Neural cell (in vitro differentiated cells): ENCODE measurements around the gene RARG. TPM values are rescaled to one million over a fixed set of nuclear protein-coding genes. Genes with fewer than 3 reads are reported as not detected.

Experiments used
- H2AFZ ChIP-seq: fragments of 200-600, 300-800 bp; sonication (generic), shearing (Covaris generic); 2 replicates; pipeline ENCODE4 v1.6.0; 2014; ENCODE audit warnings: low read depth, mild to moderate bottlenecking, antibody characterized with exemption, low read length, moderate library complexity
- H3F3A ChIP-seq: fragments of 200-600 bp; shearing (Covaris generic); 2 replicates; pipeline ENCODE4 v1.6.1; 2016; ENCODE audit warnings: mild to moderate bottlenecking, moderate library complexity, mixed read lengths, antibody characterized with exemption, low read length; ENCODE audit not compliant: insufficient read depth, poor library complexity, severe bottlenecking
- H3K27ac ChIP-seq: fragments of 200-600, 300-800 bp; sonication (generic), shearing (Covaris generic); 2 replicates; pipeline ENCODE4 v1.5.1; 2014; ENCODE audit warnings: mild to moderate bottlenecking, low read length, moderate library complexity
- H3K27me3 ChIP-seq: fragments of 300-800, 200-600 bp; sonication (generic), shearing (Covaris generic); 2 replicates; pipeline ENCODE4 v1.6.0; 2014; ENCODE audit warnings: mild to moderate bottlenecking, low read depth, low read length, moderate library complexity; ENCODE audit not compliant: insufficient read depth
- H3K36me3 ChIP-seq: fragments of 300-800, 200-600 bp; sonication (generic), shearing (Covaris generic); 2 replicates; pipeline ENCODE4 v1.5.1; 2014; ENCODE audit warnings: mild to moderate bottlenecking, antibody characterized with exemption, low read length, moderate library complexity; ENCODE audit not compliant: insufficient read depth
- H3K4me2 ChIP-seq: fragments of 300-800, 200-600 bp; sonication (generic), shearing (Covaris generic); 2 replicates; pipeline ENCODE4 v1.6.0; 2014; ENCODE audit warnings: mild to moderate bottlenecking, low read length
- H3K4me3 ChIP-seq: fragments of 300-800, 200-600 bp; sonication (generic), shearing (Covaris generic); 2 replicates; pipeline ENCODE4 v1.5.1; 2014; ENCODE audit warnings: mild to moderate bottlenecking, low read length, moderate library complexity
- H3K79me2 ChIP-seq: fragments of 200-600 bp; shearing (Covaris generic); replicated peaks from 2 replicates; pipeline ENCODE4 v1.6.0; 2014; ENCODE audit warnings: mild to moderate bottlenecking, low read length, moderate library complexity; ENCODE audit not compliant: insufficient read depth
- H3K9ac ChIP-seq: fragments of 300-800, 200-600 bp; sonication (generic), shearing (Covaris generic); 2 replicates; pipeline ENCODE4 v1.6.1; 2016; ENCODE audit warnings: mild to moderate bottlenecking, low read length, mixed read lengths
- H3K9me2 ChIP-seq: fragments of 200-600 bp; shearing (Covaris generic); 2 replicates; pipeline ENCODE4 v1.6.1; 2016; ENCODE audit warnings: mild to moderate bottlenecking, low read length, mixed read lengths; ENCODE audit not compliant: insufficient read depth
- H3K9me3 ChIP-seq: fragments of 200-600, 300-800 bp; sonication (generic), shearing (Covaris generic); 2 replicates; pipeline ENCODE4 v1.6.1; 2016; ENCODE audit warnings: mild to moderate bottlenecking, mixed run types, low read length, moderate library complexity, mixed read lengths
- H4K20me1 ChIP-seq: fragments of 200-600 bp; shearing (Covaris generic); 2 replicates; pipeline ENCODE4 v1.6.1; 2016; ENCODE audit warnings: mild to moderate bottlenecking, mixed run types; ENCODE audit not compliant: insufficient read depth
- EP300 ChIP-seq: fragments of 450-650 bp; conservative IDR thresholded peaks from 2 replicates; pipeline ENCODE4 v1.6.1; 2014; ENCODE audit warnings: antibody characterized with exemption, mild to moderate bottlenecking, moderate library complexity; ENCODE audit not compliant: poor library complexity, severe bottlenecking
- EZH2 ChIP-seq: fragments of 200-600, 300-800 bp; shearing (Covaris generic), sonication (generic); IDR thresholded peaks from 2 replicates; pipeline ENCODE4 v1.6.1; 2014; ENCODE audit warnings: antibody characterized with exemption, low read length, borderline replicate concordance, mild to moderate bottlenecking; ENCODE audit not compliant: insufficient read depth, poor library complexity, severe bottlenecking
- MXI1 ChIP-seq: fragments of 450-650 bp; conservative IDR thresholded peaks from 2 replicates; pipeline ENCODE4 v1.6.1; 2014; ENCODE audit warnings: antibody characterized with exemption, mild to moderate bottlenecking; ENCODE audit not compliant: poor library complexity, severe bottlenecking
- POLR2AphosphoS5 ChIP-seq: IDR thresholded peaks from 2 replicates; pipeline ENCODE4 v1.6.1; 2012
- RAD21 ChIP-seq: fragments of 450-650 bp; conservative IDR thresholded peaks from 2 replicates; pipeline ENCODE4 v1.6.1; 2014; ENCODE audit warnings: antibody characterized with exemption, mild to moderate bottlenecking, moderate library complexity
- SMC3 ChIP-seq: fragments of 450-650 bp; conservative IDR thresholded peaks from 2 replicates; pipeline ENCODE4 v1.6.1; 2014; ENCODE audit warnings: antibody characterized with exemption, mild to moderate bottlenecking, moderate library complexity; ENCODE audit not compliant: poor library complexity
- TAF1 ChIP-seq: IDR thresholded peaks from 2 replicates; pipeline ENCODE4 v1.6.1; 2012; ENCODE audit warnings: low read depth
- polyA plus RNA-seq: library from polyadenylated mRNA; depleted of rRNA; stranded (reverse); fragments of >200 nt; gene quantifications from 2 replicates; pipeline ENCODE4 v1.2.3, GENCODE V29; 2014
- TF ChIP-seq, protein P1 (sequence below): fragments of 450-650 bp; IDR thresholded peaks from 2 replicates; pipeline ENCODE4 v1.5.1; 2014; ENCODE audit warnings: antibody characterized with exemption, mild to moderate bottlenecking, moderate library complexity; ENCODE audit not compliant: poor library complexity, severe bottlenecking
- TF ChIP-seq, protein P2 (sequence below): IDR thresholded peaks from 2 replicates; pipeline ENCODE4 v1.6.1; 2012; ENCODE audit warnings: borderline replicate concordance

Gene RARG
- polyA plus RNA-seq, 1 donor from 2014 or later, result 0.61 TPM

DNA sequence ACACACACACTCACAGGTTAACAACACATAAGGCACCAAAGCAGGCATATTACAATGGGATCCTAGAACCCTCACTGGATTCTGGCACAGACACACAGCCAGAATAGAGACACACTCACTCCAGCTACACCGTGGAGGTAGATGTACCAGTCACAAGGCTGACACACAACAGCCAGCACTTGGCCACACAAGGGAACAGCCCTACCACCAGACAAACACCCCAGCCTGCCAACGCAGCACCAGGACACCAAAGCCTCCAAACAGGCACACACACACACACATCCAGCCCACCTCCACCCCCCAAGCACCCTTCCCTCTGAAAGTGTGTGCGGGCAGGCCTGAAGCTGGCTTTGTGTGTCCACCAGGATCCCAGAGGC is 14.1 kb downstream of the RARG start:
- Histone ChIP-seq H4K20me1 (no peaks in the 10 kb centered on the region), H3K79me2 (no peaks in the 10 kb centered on the region), H3K27me3 (peaks cover 35% of the 10 kb centered on the region), H3F3A (no peaks in the 10 kb centered on the region), H3K9ac (no peak overlapping the region), H3K27ac (no peak overlapping the region), H3K9me3 (no peaks in the 10 kb centered on the region), H3K4me3 (no peak overlapping the region), H3K4me2 (no peak overlapping the region), H2AFZ (no peak overlapping the region), H3K36me3 (no peaks in the 10 kb centered on the region), H3K9me2 (no peaks in the 10 kb centered on the region)
- no peak for TF ChIP-seq RAD21
- TF ChIP-seq MXI1, result no peak
- TF ChIP-seq TAF1, result no peak
- no peak for TF ChIP-seq SMC3
- no peak for TF ChIP-seq EP300
- TF ChIP-seq, protein P1, sequence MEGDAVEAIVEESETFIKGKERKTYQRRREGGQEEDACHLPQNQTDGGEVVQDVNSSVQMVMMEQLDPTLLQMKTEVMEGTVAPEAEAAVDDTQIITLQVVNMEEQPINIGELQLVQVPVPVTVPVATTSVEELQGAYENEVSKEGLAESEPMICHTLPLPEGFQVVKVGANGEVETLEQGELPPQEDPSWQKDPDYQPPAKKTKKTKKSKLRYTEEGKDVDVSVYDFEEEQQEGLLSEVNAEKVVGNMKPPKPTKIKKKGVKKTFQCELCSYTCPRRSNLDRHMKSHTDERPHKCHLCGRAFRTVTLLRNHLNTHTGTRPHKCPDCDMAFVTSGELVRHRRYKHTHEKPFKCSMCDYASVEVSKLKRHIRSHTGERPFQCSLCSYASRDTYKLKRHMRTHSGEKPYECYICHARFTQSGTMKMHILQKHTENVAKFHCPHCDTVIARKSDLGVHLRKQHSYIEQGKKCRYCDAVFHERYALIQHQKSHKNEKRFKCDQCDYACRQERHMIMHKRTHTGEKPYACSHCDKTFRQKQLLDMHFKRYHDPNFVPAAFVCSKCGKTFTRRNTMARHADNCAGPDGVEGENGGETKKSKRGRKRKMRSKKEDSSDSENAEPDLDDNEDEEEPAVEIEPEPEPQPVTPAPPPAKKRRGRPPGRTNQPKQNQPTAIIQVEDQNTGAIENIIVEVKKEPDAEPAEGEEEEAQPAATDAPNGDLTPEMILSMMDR, result no peak
- TF ChIP-seq, protein P2, sequence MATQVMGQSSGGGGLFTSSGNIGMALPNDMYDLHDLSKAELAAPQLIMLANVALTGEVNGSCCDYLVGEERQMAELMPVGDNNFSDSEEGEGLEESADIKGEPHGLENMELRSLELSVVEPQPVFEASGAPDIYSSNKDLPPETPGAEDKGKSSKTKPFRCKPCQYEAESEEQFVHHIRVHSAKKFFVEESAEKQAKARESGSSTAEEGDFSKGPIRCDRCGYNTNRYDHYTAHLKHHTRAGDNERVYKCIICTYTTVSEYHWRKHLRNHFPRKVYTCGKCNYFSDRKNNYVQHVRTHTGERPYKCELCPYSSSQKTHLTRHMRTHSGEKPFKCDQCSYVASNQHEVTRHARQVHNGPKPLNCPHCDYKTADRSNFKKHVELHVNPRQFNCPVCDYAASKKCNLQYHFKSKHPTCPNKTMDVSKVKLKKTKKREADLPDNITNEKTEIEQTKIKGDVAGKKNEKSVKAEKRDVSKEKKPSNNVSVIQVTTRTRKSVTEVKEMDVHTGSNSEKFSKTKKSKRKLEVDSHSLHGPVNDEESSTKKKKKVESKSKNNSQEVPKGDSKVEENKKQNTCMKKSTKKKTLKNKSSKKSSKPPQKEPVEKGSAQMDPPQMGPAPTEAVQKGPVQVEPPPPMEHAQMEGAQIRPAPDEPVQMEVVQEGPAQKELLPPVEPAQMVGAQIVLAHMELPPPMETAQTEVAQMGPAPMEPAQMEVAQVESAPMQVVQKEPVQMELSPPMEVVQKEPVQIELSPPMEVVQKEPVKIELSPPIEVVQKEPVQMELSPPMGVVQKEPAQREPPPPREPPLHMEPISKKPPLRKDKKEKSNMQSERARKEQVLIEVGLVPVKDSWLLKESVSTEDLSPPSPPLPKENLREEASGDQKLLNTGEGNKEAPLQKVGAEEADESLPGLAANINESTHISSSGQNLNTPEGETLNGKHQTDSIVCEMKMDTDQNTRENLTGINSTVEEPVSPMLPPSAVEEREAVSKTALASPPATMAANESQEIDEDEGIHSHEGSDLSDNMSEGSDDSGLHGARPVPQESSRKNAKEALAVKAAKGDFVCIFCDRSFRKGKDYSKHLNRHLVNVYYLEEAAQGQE, result no peak
- TF ChIP-seq POLR2AphosphoS5, result no peak
- no peak for TF ChIP-seq EZH2

DNA sequence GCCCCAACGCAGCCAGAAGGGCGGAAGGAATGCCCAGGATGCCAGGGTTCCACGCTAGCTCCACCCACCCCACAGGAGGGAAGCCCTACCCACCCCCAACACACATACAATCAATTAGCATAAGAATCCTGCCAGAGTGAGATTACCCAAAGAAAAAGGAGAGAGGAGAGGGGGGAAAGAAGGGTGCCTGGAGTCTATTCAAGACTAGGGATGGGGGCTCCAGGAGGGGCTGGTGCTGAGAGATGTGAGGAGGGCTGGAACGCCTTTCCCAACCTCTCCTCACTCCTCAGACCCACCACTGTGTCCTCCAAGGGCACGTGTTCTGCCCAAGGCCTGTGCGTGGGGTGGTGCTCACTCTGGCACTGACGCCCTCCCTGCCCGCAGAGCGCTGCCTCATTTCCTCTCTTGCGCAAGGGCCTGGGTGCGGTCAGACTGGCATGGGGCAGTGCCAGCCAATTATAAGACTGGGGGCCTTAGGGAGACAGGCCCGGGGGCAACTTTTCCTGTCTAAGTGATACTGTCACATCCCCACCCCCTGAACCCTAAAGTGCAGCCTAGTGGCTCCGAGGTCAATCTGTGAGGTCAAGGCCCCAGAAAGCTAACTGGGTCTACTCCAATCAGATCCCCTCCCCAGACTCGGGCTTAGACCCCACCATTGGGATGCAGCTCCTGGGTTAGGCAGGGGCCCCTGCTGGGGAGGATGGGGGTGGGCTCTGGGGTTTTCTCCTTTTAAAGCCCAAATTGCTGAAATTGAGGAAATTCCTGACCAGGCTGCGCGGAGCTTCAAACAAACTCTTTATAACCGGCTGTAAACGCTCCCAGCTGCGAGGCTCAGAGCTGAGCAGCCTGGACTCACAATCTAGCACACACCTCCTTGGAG is 14.7 kb downstream of the RARG start:
- TF ChIP-seq EZH2, result no peak
- no peak for TF ChIP-seq EP300
- TF ChIP-seq POLR2AphosphoS5, result no peak
- TF ChIP-seq, protein P1, result no peak
- no peak for TF ChIP-seq SMC3
- TF ChIP-seq, protein P2, result no peak
- TF ChIP-seq RAD21, result no peak
- no peak for TF ChIP-seq MXI1
- no peak for TF ChIP-seq TAF1
- H3K9ac ChIP-seq, result no peak overlapping the region
- H4K20me1 ChIP-seq, result no peaks in the 10 kb centered on the region
- H3K9me3 ChIP-seq, result no peaks in the 10 kb centered on the region
- peaks cover 35% of the 10 kb centered on the region for H3K27me3 ChIP-seq
- no peaks in the 10 kb centered on the region for H3K79me2 ChIP-seq
- no peak overlapping the region for H3K27ac ChIP-seq
- H3K9me2 ChIP-seq, result no peaks in the 10 kb centered on the region
- H2AFZ ChIP-seq, result no peak overlapping the region
- H3K36me3 ChIP-seq, result no peaks in the 10 kb centered on the region
- H3K4me3 ChIP-seq, result no peak overlapping the region
- H3F3A ChIP-seq, result no peaks in the 10 kb centered on the region
- H3K4me2 ChIP-seq, result no peak overlapping the region
